Tongue (tissue), 2 donors: ENCODE data around the gene CHST12. TPM values are rescaled to one million over a fixed set of nuclear protein-coding genes. Genes with fewer than 3 reads are reported as not detected.
"Not testable (repeated sequence)": the region's sequence is repeated elsewhere in the genome, so short reads cannot be mapped to it uniquely, and the experiment has no call there.

Experiments
- DNase-seq: peaks from one replicate; pipeline ENCODE4 v3.0.0-alpha.2; 2015
- total RNA-seq: library from RNA; depleted of rRNA; stranded (reverse); fragments of >200 nt; gene quantifications from one replicate; pipeline ENCODE4 v1.2.3, GENCODE V29; 2014

CHST12 gene
- total RNA-seq, 1 donor from 2014 or later, result 7.4 TPM

DNA sequence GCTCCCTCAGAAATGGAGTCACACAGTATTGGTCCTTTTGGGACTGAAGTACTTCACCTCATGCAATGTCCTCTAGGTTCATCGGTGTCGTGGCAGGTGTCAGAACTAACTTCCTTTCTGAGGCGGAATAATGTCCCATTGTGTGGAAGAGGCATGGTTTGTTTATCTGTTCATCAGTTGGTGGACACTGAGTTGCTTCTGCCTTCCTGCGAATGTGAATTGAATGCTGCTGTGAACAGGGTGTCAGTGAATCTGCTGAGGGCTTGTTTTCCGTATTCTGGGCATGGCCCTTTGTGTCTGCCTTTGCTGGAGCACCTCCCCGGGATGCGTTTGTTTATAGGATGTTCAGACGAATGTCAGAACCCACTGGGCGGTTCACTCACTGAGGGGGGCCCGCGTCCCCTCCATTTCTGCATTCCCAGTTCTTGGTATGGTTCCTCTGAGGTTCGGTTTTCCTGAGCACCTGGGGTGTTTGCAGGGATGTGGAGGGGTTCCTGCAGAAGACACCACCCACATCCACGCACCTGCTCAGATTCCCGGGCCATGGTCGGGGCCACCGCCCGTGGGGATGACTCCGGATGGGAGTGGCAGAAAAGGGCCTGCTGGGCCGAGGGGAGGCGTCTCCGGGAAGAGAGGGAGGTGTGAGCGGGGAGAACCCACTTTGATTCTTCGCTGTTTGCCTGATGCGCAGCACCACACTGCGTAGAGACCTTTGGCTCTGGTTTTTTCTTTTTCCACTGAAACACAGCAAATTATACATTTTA, 33.1 kb downstream of the CHST12 start:
- DNase-seq, result no peak

DNA sequence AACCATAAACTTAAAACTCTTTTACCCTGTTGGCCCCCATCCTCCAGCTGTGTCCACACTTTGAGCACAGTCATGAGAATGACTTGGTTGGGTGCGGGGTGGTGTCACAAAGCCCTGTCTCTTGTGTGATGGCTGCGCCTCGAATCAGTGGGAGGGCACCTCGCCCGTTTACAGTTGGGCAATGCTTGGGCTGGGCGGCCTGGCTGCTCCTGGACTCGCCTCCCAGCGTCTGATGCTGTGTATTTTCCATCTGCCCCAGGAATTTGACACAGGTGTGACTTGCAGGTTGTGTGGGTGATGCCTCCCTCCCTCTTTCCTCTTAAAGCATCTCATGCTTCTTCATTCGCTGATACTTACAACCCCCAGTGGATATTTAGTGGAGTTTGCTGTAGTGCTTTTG, 33.7 kb downstream of the CHST12 start:
- no peak for DNase-seq

DNA sequence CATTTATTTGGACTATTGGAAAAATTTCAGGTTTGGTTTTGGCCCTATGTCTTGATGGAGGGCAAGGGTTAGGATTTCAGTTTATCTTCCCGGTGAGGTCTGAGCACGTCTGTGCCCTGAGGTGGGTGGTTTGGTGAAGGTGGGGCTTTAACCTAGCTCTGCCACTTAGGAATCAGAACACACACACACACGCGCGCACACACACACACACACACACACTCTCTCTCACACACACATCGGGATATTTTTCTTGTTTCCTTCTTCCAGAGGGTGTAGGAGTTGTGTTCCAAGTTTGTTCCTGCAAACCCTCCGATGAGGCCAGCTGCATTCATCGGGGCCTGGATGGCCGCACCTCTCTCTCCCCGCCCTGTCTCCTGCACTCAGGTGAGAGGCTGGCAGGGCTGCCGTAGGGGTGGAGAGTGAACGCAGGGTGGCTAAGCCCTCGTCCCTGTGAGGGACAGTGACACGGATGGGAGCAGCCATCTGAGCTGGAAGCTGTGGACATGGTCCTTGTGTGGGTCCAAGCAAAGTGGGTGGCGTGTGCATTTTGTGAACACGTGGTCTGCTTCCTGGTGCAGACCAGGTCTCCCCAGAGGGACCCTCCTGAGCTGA, 34.2 kb downstream of the CHST12 start:
- DNase-seq, result no peak

DNA sequence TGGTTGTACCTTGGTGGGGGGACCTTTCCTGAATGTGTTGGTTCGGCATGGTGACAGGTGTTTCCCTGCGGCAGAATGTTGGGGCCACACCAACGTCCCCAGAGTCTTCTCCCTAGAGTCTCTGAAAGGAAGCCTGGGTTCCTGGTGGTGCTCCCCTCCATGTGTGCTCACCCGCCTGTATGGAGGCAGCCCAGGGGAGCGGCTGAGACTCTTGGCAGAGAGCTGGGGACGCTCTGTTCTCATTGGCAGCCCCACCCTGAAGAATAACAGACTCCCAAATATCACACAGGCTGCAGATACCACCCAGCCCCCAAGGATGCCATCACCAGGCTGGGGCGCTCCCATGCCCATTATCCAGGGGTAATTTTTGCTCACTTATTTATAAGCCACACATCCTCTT, 34.8 kb downstream of the CHST12 start:
- DNase-seq, result no peak

DNA sequence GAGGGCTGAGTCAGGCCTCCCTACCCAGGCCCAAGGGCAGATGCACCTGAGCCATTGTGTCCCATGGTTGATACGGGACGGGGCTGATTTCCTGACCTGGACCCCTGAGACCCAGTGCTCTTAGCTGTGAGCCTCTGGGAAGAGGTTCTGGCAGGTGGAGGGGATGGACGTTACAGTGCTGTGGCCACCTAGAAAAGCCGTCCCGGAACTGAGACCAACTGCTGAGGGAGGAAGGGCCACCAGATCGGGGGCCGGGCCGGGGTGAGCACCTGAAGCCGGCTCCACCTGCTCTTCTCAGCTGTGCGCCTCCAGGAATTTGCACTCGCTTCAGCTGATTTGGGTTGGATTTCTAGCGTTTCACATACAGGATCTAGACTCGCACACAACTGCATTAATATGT, 35.4 kb downstream of the CHST12 start:
- no peak for DNase-seq

DNA sequence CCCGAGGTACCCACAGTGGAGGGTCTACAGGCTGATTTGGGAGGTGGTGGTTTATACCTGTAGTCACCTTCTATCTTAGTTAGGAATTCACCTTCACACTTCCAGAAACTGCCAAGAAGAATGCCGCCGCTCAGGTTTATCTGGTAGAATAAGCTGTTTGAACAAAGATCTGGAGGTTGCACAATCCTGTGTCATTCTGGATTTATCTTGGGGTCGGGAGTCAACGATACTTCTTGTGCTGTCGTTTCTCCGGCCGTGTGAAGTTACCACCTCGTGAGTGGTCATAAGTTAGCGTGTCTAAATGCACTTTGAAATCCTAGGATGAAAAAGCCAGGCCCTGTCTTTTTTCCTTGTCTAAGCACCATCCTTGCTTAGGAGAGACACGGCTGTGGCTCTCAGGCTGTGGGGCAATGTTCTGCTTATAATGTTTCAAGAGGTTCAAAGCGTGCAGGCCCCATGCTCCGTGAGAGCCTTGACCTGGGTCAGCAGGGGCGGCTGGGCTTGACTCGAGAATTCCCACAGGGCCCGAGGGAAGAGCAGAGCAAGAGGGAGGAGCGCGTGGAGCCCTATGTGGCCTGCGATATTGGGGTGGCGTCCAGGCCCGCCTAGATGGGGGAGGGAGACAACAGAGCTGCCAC, 37.3 kb downstream of the CHST12 start:
- DNase-seq, result peak; percentile 74

DNA sequence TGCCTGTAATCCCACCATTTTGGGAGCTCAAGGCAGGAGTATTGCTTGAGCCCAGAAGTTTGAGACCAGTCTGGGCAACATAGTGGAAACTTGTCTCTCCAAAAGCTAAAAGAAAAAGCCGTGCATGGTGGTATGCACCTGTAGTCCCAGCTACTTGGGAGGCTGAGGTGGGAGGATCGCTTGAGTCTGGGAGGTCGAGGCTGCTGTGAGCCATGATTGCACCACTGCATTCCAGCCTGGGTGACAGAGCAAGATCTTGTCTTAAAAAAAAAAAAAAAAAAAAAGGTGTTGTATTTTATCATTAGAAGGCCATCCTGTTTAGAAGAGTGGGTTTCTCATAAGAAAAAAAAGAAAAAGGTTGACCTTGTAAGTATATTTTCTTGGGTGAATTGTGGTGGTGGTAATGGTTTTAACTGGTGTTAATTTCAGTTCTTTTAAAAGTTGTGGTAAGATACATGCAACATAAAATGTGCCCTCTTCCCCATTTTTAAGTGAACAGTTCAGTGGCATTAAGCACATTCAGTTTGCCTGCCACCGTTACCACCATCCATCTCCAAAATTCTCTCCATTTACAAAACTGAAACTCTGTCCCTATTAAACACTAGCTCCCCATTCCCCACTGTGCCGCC, 38.1 kb downstream of the CHST12 start:
- no peak for DNase-seq

DNA sequence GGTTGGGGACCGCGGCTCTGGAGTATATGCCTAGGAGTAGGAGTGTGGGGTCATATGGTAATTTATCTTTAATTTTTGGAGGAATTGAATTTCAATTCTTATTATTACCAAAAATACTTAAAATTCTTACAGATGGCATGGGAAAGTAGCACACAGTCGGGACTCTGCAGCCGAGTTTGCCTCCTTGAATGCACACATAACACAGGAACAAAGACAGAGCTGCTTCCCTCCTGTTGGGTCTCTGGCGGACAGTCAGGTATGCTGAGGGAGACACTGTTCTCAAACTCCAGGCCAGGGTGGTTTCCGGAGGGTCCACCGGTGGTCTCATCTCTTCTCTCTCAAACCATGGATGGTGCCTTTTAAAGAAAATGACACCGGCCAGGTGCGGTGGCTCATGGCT, 40.1 kb downstream of the CHST12 start:
- DNase-seq, result no peak

DNA sequence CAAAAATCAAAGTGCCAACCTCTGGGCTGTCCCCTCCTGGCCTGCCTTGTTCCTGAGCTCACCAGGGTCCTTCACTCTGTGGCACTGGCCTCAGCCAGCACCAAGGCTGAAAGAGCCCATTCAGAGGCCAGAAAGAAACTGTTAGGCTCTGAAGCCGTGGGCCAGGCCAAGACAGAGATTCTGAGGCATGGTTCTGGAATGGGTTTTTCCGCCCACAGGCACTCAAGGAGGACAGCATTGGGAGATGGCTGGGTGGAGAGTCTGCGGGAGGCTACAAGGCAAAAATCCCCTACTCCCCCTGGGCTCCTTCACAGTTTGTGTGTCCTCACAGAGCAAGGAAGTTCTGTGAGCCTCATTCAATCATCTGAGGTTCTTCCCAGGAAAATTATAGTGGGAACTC, 41.1 kb downstream of the CHST12 start:
- no peak for DNase-seq

DNA sequence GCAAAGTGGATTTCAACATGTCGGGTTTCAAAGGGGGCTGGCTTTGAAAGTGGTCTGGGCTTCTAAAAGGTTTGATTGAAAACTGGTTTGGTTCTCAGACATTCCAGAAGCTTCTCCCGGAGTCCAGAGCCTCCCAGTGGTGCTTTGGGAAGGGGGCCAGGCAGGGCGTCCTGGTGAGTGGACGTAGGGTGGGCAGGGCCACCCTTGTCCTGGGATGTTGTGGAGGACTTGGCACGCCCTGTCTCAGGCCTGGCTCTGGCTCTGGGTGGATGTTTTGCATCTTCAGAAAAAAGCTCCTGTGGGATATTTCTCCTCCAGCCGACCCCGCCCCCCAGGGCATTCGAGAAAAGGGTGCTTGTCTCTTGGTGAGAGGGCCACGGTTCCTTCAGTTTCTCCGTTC, 41.6 kb downstream of the CHST12 start:
- no peak for DNase-seq

DNA sequence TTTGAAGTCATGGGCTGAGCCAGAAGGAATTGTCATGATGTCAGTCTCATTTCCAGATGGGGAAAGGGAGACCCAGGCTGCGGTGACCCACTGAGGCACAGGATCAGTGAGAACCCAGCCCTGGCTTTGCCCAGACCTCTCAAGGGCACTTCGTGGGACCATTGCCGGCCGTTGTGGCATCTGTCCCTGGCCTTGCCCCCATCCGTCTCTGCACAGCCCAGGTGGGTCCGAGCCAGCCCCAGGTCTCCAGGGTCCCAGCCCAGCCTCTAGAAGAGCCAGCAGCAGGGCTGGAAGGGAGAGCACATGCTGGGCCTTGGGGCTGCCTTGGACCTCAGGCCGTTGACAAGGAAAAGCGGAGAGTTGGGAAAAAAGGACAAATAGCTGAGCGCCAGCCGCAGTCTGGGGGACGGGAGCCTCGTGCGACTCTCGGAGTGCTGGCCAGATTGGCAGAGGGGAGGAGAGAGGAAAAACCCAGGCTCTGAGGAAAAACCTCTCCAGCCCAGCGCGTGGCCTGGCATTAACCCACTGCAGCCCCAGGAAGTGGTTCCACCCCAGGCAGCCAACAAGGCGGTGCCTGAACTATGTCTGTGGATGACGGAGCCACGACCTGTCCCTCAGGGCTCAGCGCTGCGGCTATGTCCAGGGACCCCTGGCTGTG, 42.6 kb downstream of the CHST12 start:
- DNase-seq, result no peak

DNA sequence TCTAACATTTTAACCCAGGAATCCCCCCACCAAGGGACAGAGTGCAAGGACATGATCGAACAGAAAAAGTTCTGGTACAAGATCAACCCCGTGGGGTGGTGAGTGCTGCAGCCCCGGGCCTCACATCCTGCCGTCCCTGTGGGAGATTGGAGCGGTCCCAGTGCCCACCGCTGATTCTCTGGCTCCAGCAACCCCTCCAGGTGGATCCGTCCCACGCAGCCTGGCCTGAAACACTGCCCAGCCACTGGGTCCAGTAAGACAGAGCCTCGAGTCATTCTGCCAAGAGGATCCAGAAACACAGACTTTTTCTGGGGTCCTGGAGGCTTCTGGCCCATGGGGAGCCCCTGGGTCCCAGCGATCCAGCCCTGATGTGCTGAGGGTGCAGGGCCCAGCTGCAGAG, 43.3 kb downstream of the CHST12 start:
- DNase-seq, result no peak

DNA sequence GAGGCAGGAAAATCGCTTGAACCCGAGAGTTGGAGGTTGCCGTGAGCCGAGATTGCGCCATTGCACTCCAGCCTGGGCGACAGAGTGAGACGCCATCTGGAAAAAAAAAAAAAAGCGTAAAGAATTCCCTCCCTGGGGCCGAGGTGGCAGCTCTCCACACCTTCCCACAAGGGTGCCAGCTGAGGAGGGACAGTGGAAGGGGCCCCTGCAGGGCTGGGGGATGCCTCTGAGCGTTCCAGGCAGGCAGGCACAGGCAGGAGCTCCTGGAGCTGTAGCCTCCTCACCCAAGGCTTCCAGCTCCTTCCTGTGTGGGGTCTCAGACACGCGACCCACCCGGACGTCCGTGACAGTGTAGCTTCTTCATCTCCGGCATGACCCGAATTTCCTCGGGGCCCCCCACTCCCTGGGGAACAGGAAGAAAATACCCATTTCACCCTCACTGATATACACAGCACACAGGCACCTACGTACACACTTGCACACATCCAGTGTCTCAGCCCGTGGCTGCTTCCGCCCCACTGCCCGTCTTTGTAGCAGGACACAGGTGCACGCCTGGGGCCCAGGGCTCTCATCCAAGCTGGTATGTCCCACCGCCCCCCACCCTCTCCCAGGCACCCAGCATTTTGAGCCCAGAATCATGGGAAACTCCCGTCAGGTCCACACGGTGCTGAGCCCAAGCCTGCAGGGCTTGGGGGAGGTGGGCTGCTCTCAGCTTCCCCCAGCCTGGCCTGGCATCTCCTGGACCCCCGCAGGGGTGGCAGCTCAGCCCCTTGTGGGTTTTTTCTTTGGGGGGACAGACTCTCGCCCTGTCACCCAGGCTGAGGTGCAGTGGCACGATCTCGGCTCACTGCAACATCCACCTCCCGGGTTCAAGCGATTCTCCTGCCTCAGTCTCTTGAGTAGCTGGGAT, 47.0 kb downstream of the CHST12 start:
- DNase-seq, result no peak

DNA sequence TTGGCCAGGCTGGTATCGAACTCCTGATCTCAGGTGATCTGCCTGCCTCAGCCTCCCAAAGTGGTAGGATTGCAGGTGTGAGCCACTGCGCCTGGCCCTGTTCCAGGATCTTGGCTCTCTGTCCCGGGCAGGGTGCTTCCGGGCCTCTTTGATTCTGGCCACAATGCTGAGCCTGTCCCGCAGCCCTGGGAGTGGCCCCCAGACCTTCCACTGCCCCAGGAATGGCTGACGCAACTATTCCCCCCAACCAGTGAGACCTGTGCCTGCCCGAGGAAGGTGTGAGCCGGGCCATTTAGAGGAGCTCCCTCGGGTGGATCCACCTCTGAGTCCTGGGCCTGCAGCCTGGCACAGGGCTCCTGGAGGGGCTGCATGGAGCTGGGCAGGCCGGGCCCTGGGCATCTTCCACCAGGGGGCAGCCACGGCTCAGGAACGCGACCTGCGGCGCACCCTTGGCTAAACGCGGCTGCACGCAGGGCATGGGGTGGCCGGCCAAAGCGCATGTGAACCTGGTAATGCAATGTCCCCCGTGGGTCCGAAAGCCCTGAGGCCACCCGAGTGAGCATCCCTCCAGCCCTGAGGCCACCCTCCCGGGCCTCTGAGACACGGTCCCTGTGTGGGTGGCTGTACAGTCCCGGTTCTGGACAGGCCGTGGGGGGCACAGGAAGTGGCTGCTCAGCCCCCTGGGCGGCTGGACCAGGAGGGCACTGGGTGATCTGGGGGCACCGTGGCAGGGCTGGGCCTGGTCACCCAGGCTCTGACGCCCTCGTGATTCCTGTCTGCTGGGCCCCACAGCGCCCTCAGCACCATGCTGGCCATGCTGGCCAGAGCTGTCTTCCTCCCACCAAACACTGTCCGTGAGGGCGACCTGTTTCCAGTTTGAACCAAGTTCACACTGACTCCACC, 48.0 kb downstream of the CHST12 start:
- DNase-seq, result peak; percentile 87

DNA sequence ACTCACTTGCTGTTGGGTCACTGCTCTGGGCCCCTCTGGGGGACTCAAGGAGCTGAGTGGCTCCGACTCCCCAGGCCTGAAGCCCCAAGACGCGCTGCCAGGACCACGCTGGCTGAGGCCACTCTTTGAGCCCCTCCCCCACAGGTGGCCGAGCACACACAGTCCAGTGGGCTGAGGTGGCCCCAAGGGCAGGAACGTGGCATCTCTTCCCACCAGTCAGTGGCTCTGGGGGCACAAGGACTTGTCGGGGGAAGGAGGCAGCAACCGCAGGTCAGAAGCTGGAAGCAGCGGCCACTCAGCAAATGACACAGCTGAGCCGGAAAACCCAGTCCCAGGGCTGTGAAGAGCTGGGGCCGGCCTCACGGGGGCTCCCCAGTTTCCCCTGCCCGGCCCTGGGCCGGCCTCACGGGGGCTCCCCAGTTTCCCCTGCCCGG, 48.7 kb downstream of the CHST12 start:
- DNase-seq, result no peak

DNA sequence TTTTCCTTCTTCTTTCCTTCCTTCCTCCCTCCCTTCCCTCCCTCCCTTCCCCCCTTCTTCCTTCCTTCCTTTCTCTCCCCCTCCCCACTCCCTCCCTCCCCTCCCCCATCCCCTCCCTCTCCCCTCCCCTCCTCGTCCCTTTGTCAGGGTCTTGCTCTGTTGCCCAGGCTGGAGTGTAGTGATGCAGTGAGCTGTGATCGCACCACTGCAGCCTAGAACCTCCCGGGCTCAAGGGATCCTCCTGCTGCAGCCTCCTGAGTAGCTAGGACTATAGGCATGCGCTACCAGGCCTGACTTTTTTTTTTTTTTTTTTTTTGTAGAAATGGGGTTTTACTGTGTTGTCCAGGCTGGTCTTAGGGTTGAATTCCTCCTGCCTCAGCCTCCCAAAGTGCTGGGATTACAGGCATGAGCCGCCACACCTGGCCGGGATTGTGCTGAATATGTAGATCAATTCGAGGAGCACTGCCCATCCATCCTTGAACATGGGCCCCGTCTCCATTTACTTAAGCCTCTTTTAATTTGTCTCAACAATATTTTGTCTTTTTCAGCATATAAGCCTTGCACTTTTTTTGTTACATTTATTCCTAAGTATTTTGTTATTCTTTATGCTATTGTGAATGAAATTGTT, 49.3 kb downstream of the CHST12 start:
- peak; percentile 0 for DNase-seq

DNA sequence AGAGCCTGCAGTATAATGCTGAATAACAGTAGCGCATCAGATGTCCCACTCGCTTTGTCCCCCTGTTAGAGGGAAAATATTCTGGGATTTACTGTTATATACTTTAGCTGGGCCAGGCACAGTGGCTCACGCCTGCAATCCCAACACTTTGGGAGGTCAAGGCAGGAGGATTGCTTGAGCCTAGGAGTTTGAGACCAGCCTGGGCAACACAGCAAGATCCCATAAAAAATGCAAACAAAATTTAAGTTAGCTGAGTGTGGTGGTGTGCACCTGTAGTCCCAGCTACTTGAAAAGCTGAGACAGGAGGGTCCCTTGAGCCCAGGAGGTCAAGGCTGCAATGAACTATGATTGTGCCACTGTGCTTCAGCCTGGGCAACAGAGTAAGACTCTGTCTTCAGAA, 50.4 kb downstream of the CHST12 start:
- not testable (repeated sequence) for DNase-seq

DNA sequence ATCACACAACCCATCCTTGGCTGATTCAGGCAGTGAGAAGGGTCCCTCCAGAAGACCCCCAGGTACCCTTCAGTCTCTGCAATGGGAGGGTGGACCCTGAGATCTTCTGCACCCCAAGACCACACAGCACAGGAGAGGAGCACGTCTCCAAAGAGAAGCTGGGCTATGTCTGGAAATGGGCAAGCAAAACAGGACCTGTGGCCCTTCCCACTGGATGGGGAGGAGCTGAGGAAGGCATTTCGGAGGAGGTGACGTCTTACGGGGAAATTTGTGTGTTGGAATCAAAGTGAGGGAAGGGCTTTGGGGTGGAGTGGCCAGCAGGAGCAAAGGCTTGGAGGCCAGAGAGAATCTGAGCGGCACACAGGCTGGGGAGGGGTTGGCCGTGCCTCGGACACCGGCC, 56.3 kb downstream of the CHST12 start:
- DNase-seq, result no peak

DNA sequence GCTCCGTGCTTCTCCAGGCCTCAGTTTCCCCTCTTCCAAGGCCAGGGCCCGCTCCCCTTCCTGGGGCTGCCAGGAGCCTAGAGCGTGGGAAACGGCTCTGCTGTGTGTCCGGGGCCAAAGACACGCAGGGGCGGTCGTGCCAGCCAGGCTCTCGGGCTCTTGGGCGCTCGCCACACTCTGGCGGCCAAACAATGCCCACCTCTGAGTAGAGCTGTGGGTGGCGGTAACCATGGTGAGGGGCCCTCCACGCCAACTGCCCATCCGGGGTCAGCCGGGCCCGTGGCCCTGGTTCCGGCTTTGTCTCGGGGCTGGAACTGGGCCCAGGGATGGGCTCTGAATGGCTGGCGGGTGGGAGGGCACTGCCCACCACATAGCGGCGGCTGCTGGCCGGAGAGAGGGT, 56.8 kb downstream of the CHST12 start:
- no peak for DNase-seq

DNA sequence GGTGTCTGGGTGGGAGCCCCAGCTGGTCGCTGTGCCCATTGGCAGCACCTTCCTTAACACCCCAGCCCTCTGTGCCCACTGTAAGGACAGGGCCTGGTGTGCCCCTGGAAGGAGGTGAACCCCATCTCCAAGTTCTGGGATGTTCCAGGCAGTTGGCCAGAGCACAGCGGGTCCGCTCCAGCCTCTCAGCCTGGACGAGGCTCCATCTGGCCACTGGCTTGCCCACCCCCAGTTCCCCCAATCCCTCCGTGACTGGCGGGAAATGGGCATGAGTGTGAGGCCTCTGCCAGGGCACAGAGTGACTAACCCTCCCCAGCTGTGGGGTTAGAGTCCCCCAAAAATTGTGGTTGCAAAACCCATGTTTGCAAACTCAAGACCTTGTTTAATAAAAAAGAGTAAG, 57.2 kb downstream of the CHST12 start:
- DNase-seq, result no peak
